ENCODE data around the gene GDF2.

DNA sequence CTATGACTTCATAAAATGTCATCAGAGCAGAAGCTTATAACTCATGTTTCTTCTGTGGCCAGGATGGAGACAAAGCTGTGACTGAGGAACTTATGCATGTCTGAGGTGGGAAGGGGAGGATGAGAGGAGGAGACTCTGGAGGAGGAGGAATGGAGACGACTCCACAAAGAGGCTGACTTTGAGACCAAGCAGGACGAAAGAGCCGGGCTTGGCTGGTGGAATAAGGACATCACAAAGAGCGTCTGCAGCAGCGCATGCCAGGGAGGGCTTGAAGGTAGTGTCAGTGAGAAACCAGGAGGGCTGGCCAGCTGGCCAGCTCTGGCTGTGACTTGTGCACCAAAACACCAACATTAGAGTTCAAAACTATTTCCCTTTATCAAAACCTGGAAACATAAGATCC, 6.1 kb upstream of the GDF2 start:
- TF ChIP-seq POLR2A (IDR thresholded peaks at IDR 0.05) (no peak), POLR2AphosphoS5 (IDR thresholded peaks at IDR 0.05; ENCODE audit: insufficient read depth in 1 of 2, low read depth in 1 of 2) (no peak)
- TF ChIP-seq, protein P1, sequence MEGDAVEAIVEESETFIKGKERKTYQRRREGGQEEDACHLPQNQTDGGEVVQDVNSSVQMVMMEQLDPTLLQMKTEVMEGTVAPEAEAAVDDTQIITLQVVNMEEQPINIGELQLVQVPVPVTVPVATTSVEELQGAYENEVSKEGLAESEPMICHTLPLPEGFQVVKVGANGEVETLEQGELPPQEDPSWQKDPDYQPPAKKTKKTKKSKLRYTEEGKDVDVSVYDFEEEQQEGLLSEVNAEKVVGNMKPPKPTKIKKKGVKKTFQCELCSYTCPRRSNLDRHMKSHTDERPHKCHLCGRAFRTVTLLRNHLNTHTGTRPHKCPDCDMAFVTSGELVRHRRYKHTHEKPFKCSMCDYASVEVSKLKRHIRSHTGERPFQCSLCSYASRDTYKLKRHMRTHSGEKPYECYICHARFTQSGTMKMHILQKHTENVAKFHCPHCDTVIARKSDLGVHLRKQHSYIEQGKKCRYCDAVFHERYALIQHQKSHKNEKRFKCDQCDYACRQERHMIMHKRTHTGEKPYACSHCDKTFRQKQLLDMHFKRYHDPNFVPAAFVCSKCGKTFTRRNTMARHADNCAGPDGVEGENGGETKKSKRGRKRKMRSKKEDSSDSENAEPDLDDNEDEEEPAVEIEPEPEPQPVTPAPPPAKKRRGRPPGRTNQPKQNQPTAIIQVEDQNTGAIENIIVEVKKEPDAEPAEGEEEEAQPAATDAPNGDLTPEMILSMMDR (IDR thresholded peaks at IDR 0.05): no peak

Data from vagina (tissue), 2 donors.